ENCODE measurements around the gene EXOSC9. TPM values are rescaled to one million over a fixed set of nuclear protein-coding genes. Genes with fewer than 3 reads are reported as not detected.

Gene EXOSC9
- total RNA-seq, 3 donors from 2014 or later (not counting 1 experiment from before 2014, with no cell fraction given) = 45.7 to 57.4 (median 51.2) TPM

- H3K9me3 Mint-ChIP-seq = no peaks in the 10 kb centered on the region
- no peak overlapping the region for H3K4me3 Mint-ChIP-seq
- no peak overlapping the region for H3K27ac Mint-ChIP-seq
- Histone ChIP-seq H3K27me3 (ENCODE audit: control insufficient read depth, insufficient read depth, low read length) (peaks cover 17% of the 10 kb centered on the region), H3K4me1 (ENCODE audit: control insufficient read depth, insufficient read depth, low read length) (no peaks in the 10 kb centered on the region), H3K27ac (ENCODE audit: low read length) (no peak overlapping the region), H3K4me3 (ENCODE audit: low read length) (no peak overlapping the region), H3K36me3 (ENCODE audit: control insufficient read depth, insufficient read depth, low read length) (no peaks in the 10 kb centered on the region), H3K9me3 (ENCODE audit: control insufficient read depth, insufficient read depth, low read length) (no peaks in the 10 kb centered on the region)
- 90% methylated on average over 9 of the region's 9 CpGs for WGBS (ENCODE audit: insufficient coverage)
- no peaks in the 10 kb centered on the region for H3K4me1 Mint-ChIP-seq
- DNase-seq (no peak), ATAC-seq (no peak)
- no peak for TF ChIP-seq CTCF (IDR thresholded peaks at IDR 0.05)
- intact Hi-C loops (cut with micrococcal nuclease) = no loop called here
- no peaks in the 10 kb centered on the region for H3K36me3 Mint-ChIP-seq
- H3K27me3 Mint-ChIP-seq (ENCODE audit: low read depth in 2 of 2) = peaks cover 54 to 87% of the 10 kb centered on the region in 2 donors
Measured at GRCh38 chr4:121765971-121766538, 35.1 kb upstream of the EXOSC9 start.

GRCh38 chr4:121767166-121767565 lies 34.0 kb upstream of the EXOSC9 start:
- Histone ChIP-seq H3K27ac (ENCODE audit: low read length) (no peak overlapping the region), H3K4me1 (ENCODE audit: control insufficient read depth, insufficient read depth, low read length) (no peaks in the 10 kb centered on the region), H3K4me3 (ENCODE audit: low read length) (no peak overlapping the region), H3K27me3 (ENCODE audit: control insufficient read depth, insufficient read depth, low read length) (peaks cover 17% of the 10 kb centered on the region), H3K9me3 (ENCODE audit: control insufficient read depth, insufficient read depth, low read length) (no peaks in the 10 kb centered on the region), H3K36me3 (ENCODE audit: control insufficient read depth, insufficient read depth, low read length) (no peaks in the 10 kb centered on the region)
- H3K4me3 Mint-ChIP-seq = no peak overlapping the region
- no peak overlapping the region for H3K27ac Mint-ChIP-seq
- WGBS (ENCODE audit: insufficient coverage) = 89% methylated on average over 2 of the region's 4 CpGs
- no peaks in the 10 kb centered on the region for H3K36me3 Mint-ChIP-seq
- no peaks in the 10 kb centered on the region for H3K9me3 Mint-ChIP-seq
- no peaks in the 10 kb centered on the region for H3K4me1 Mint-ChIP-seq
- H3K27me3 Mint-ChIP-seq (ENCODE audit: low read depth in 2 of 2) = peaks cover 54 to 82% of the 10 kb centered on the region in 2 donors
- TF ChIP-seq CTCF (IDR thresholded peaks at IDR 0.05) = no peak
- ATAC-seq = no peak
- no peak for DNase-seq
- intact Hi-C loops (cut with micrococcal nuclease) = no loop called here

- H3K27ac ChIP-seq (ENCODE audit: low read length) = no peak overlapping the region
- intact Hi-C loops (cut with micrococcal nuclease) = no loop called here
- Mint-ChIP-seq H3K9me3 (no peaks in the 10 kb centered on the region), H3K27ac (no peak overlapping the region), H3K36me3 (no peaks in the 10 kb centered on the region), H3K4me3 (no peak overlapping the region), H3K27me3 (ENCODE audit: low read depth in 2 of 2) (peaks cover 36 to 64% of the 10 kb centered on the region in 2 donors), H3K4me1 (no peaks in the 10 kb centered on the region)
- WGBS (ENCODE audit: insufficient coverage) = 91% methylated on average over 2 of the region's 2 CpGs
- H3K36me3 ChIP-seq (ENCODE audit: control insufficient read depth, insufficient read depth, low read length) = no peaks in the 10 kb centered on the region
- no peak overlapping the region for H3K4me3 ChIP-seq (ENCODE audit: low read length)
- no peak for DNase-seq
- H3K4me1 ChIP-seq (ENCODE audit: control insufficient read depth, insufficient read depth, low read length) = no peaks in the 10 kb centered on the region
- no peak for ATAC-seq
- peaks cover 15% of the 10 kb centered on the region for H3K27me3 ChIP-seq (ENCODE audit: control insufficient read depth, insufficient read depth, low read length)
- no peak for TF ChIP-seq CTCF (IDR thresholded peaks at IDR 0.05)
- no peaks in the 10 kb centered on the region for H3K9me3 ChIP-seq (ENCODE audit: control insufficient read depth, insufficient read depth, low read length)
Measured at GRCh38 chr4:121769341-121769740, 31.8 kb upstream of the EXOSC9 start.

- Histone ChIP-seq H3K4me1 (ENCODE audit: control insufficient read depth, insufficient read depth, low read length) (no peaks in the 10 kb centered on the region), H3K27ac (ENCODE audit: low read length) (no peak overlapping the region), H3K36me3 (ENCODE audit: control insufficient read depth, insufficient read depth, low read length) (no peaks in the 10 kb centered on the region), H3K4me3 (ENCODE audit: low read length) (no peak overlapping the region), H3K9me3 (ENCODE audit: control insufficient read depth, insufficient read depth, low read length) (no peaks in the 10 kb centered on the region), H3K27me3 (ENCODE audit: control insufficient read depth, insufficient read depth, low read length) (peaks cover 3% of the 10 kb centered on the region)
- intact Hi-C loops (cut with micrococcal nuclease) = no loop called here
- Mint-ChIP-seq H3K27me3 (ENCODE audit: low read depth in 2 of 2) (peaks cover 19 to 48% of the 10 kb centered on the region in 2 donors), H3K27ac (no peak overlapping the region), H3K9me3 (no peaks in the 10 kb centered on the region), H3K36me3 (no peaks in the 10 kb centered on the region), H3K4me1 (no peaks in the 10 kb centered on the region), H3K4me3 (no peak overlapping the region)
- no CpG with 5 or more reads among the region's 1 CpG for WGBS (ENCODE audit: insufficient coverage)
- DNase-seq = no peak
- no peak for ATAC-seq
- no peak for TF ChIP-seq CTCF (IDR thresholded peaks at IDR 0.05)
Measured at GRCh38 chr4:121771869-121772268, 29.3 kb upstream of the EXOSC9 start.
